Endodermal cell (in vitro differentiated cells): Measurements from ENCODE around the gene PRKCA. TPM values are rescaled to one million over a fixed set of nuclear protein-coding genes. Genes with fewer than 3 reads are reported as not detected.

Experiments used
- DNase-seq: peaks from one replicate; pipeline ENCODE4 v3.0.0-alpha.2; 2017
- H3K27ac ChIP-seq: 2 replicates; pipeline ENCODE4 v1.5.1; 2013; ENCODE audit warnings: mild to moderate bottlenecking, low read depth, low read length, moderate library complexity
- H3K27me3 ChIP-seq: 2 replicates; pipeline ENCODE4 v1.6.1; 2013; ENCODE audit warnings: mild to moderate bottlenecking, low read length, moderate library complexity; ENCODE audit not compliant: insufficient read depth, control insufficient read depth, poor library complexity, severe bottlenecking
- H3K36me3 ChIP-seq: 2 replicates; pipeline ENCODE4 v1.7.0; 2013; ENCODE audit warnings: mild to moderate bottlenecking, low read length, moderate library complexity; ENCODE audit not compliant: control insufficient read depth, insufficient read depth
- H3K4me1 ChIP-seq: one replicate; pipeline ENCODE4 v1.7.0; 2013; ENCODE audit warnings: low read length; ENCODE audit not compliant: control insufficient read depth, insufficient read depth
- H3K4me3 ChIP-seq: 2 replicates; pipeline ENCODE4 v1.5.1; 2013; ENCODE audit warnings: mild to moderate bottlenecking, low read length, moderate library complexity
- H3K9ac ChIP-seq: 2 replicates; pipeline ENCODE4 v1.6.1; 2013; ENCODE audit warnings: mild to moderate bottlenecking, low read length, moderate library complexity; ENCODE audit not compliant: poor library complexity, severe bottlenecking; ENCODE audit errors: extremely low read depth
- H3K9me3 ChIP-seq: 2 replicates; pipeline ENCODE4 v1.6.1; 2013; ENCODE audit warnings: mild to moderate bottlenecking, low read length, moderate library complexity; ENCODE audit not compliant: control insufficient read depth
- H3K27ac Mint-ChIP-seq: 2 replicates; pipeline ENCODE4 v1.8.0; 2020; ENCODE audit warnings: mixed read lengths
- H3K27me3 Mint-ChIP-seq: 2 replicates; pipeline ENCODE4 v1.8.0; 2021; ENCODE audit warnings: mild to moderate bottlenecking, mixed read lengths; ENCODE audit not compliant: insufficient read depth
- H3K36me3 Mint-ChIP-seq: 2 replicates; pipeline ENCODE4 v1.8.0; 2020; ENCODE audit warnings: low read depth, mixed read lengths
- H3K4me1 Mint-ChIP-seq: 2 replicates; pipeline ENCODE4 v1.8.0; 2020; ENCODE audit warnings: mixed read lengths
- H3K4me3 Mint-ChIP-seq: 2 replicates; pipeline ENCODE4 v1.8.0; 2020; ENCODE audit warnings: mild to moderate bottlenecking, moderate library complexity, mixed read lengths
- H3K9me3 Mint-ChIP-seq: 2 replicates; pipeline ENCODE4 v1.8.0; 2020; ENCODE audit warnings: mild to moderate bottlenecking, mixed read lengths
- CTCF ChIP-seq: fragments of 200-600 bp; sonication (generic); conservative IDR thresholded peaks from 2 replicates; pipeline ENCODE4 v1.5.0; 2021; ENCODE audit warnings: antibody characterized with exemption, mild to moderate bottlenecking
- WGBS, 2 experiments: methylation state at CpG; one replicate each; pipeline versions ENCODE4 v1.1.5 to v1.1.7; 2013; ENCODE audit warnings: missing lambda C conversion rate in 2 of 2, mixed read lengths in 1 of 2; ENCODE audit not compliant: insufficient coverage in 1 of 2, insufficient read length in 1 of 2; 5-methylcytosine and 5-hydroxymethylcytosine counted together
- total RNA-seq, 2 donors: library from RNA; stranded (reverse); fragmentation: NEBNext Ultra II Directional in 1 of 2; extraction: Animal tissue kit (Norgen Biotek cat#: 25700) in 1 of 2; gene quantifications; 2 replicates in 1 of 2; 3 replicates in 1 of 2; pipeline ENCODE4 v1.2.1, GENCODE V29; 2021

PRKCA gene
- total RNA-seq, 2 donors from 2014 or later, result 8.7 to 14.6 TPM

- Histone ChIP-seq H3K27ac (no peak overlapping the region), H3K4me1 (no peaks in the 10 kb centered on the region), H3K9ac (no peak overlapping the region), H3K36me3 (no peaks in the 10 kb centered on the region), H3K27me3 (no peaks in the 10 kb centered on the region), H3K4me3 (no peak overlapping the region), H3K9me3 (no peaks in the 10 kb centered on the region)
- H3K9me3 Mint-ChIP-seq, result peaks cover 3% of the 10 kb centered on the region
- TF ChIP-seq CTCF, result peak; percentile 70
- H3K4me3 Mint-ChIP-seq, result no peak overlapping the region
- H3K36me3 Mint-ChIP-seq, result no peaks in the 10 kb centered on the region
- H3K27ac Mint-ChIP-seq, result no peak overlapping the region
- no peaks in the 10 kb centered on the region for H3K27me3 Mint-ChIP-seq
- 81 to 98% methylated on average over 4 to 6 of the region's 6 CpGs for WGBS, 2 experiments
- peak; percentile 66 for DNase-seq
- peaks cover 22% of the 10 kb centered on the region for H3K4me1 Mint-ChIP-seq
Observed at GRCh38 chr17:66426397-66427033, 124.1 kb downstream of the PRKCA start.

- H3K36me3 Mint-ChIP-seq, result no peaks in the 10 kb centered on the region
Observed at GRCh38 chr17:66427134-66427533, 124.7 kb downstream of the PRKCA start.

GRCh38 chr17:66429680-66430079, 127.3 kb downstream of the PRKCA start:
- H3K27me3 Mint-ChIP-seq, result no peaks in the 10 kb centered on the region
- no peak overlapping the region for H3K4me3 Mint-ChIP-seq
- no peaks in the 10 kb centered on the region for H3K36me3 Mint-ChIP-seq
- WGBS, 2 experiments, result 80 to 89% methylated on average over 1 of the region's 1 CpG
- no peak overlapping the region for H3K27ac ChIP-seq
- H3K27ac Mint-ChIP-seq, result no peak overlapping the region
- TF ChIP-seq CTCF, result no peak
- DNase-seq, result no peak
- H3K9me3 ChIP-seq, result no peaks in the 10 kb centered on the region
- H3K4me1 ChIP-seq, result no peaks in the 10 kb centered on the region
- peaks cover 32% of the 10 kb centered on the region for H3K4me1 Mint-ChIP-seq
- H3K36me3 ChIP-seq, result no peaks in the 10 kb centered on the region
- no peaks in the 10 kb centered on the region for H3K27me3 ChIP-seq
- no peak overlapping the region for H3K4me3 ChIP-seq
- H3K9me3 Mint-ChIP-seq, result peaks cover 3% of the 10 kb centered on the region
- no peak overlapping the region for H3K9ac ChIP-seq

More at GRCh38 chr17:66427134-66427533, 124.7 kb downstream of the PRKCA start:
- Mint-ChIP-seq H3K4me3 (no peak overlapping the region), H3K4me1 (peaks cover 28% of the 10 kb centered on the region), H3K27me3 (no peaks in the 10 kb centered on the region), H3K9me3 (peaks cover 3% of the 10 kb centered on the region), H3K27ac (no peak overlapping the region)
- H3K36me3 ChIP-seq, result no peaks in the 10 kb centered on the region
- DNase-seq, result no peak
- no peaks in the 10 kb centered on the region for H3K9me3 ChIP-seq
- H3K27me3 ChIP-seq, result no peaks in the 10 kb centered on the region
- H3K4me3 ChIP-seq, result no peak overlapping the region
- 90 to 94% methylated on average over 2 to 3 of the region's 3 CpGs for WGBS, 2 experiments
- no peak overlapping the region for H3K27ac ChIP-seq
- no peak for TF ChIP-seq CTCF
- no peak overlapping the region for H3K9ac ChIP-seq
- no peaks in the 10 kb centered on the region for H3K4me1 ChIP-seq
